NCI-H146 (cell line): ENCODE measurements around the gene NAV2.
A peak's percentile ranks its signal among the peaks of the same experiment; 100 is the strongest.

Experiments used
- DNase-seq: peaks from one replicate; lab custom pipeline; 2025; lab: John Stamatoyannopoulos, UW

NAV2 gene

GRCh38 chr11:20022363-20023081 lies 309.9 kb downstream of the NAV2 start:
- peak; percentile 9 for DNase-seq

DNA sequence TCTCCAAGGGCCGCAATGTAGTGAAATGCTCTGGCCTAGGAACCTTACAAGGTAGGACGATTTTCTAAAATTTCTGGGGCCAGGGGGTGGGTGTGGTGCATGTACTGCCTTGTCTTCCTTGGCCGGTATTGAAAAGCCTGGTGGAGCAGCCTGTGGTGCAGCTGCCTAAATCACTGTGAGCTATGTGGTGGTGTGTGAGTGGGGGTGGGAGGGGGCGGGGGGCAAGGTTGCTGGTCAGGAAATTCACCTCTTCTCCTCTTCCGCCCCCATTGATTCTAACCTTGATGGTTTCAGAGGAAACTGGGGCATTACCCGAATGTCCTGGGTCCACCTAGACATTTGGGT lies 310.4 kb downstream of the NAV2 start:
- no peak for DNase-seq

DNA sequence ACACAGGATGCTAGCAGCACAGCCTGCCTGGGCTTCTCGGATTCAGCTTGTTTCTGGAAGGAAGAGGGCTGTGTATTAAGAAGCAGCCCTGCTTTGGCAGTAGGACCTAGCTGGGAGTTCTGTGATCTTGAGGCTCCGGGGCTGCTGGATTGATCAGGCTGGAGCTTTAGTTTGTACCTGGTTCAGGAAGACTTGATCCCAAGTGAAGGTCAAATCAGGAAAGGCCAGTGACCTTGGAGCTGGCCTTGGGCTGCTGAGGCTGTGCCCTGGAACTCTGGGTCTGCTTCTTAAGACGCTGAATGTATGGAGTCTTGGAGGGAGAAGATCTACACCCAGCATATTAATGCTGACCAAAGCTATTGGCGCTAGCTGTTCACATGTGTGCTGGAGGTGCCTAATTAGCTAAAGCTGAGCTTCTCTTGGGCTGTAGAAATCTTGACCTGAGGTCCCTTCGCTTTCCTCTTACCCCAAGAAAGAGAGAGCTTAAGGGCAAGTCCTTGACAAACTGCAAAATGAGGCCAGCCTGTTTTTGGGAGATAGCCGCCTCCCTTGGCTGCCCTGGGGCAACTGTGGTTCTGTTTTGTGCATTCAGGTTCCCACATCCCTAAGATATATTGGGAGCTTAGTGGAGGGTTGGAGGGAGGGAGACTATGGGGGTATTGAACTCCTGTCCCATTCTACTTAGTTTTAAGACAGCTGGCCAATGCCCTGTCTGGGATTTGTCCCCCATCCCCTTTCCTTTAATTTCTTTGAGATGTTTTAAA lies 311.7 kb downstream of the NAV2 start:
- no peak for DNase-seq

DNA sequence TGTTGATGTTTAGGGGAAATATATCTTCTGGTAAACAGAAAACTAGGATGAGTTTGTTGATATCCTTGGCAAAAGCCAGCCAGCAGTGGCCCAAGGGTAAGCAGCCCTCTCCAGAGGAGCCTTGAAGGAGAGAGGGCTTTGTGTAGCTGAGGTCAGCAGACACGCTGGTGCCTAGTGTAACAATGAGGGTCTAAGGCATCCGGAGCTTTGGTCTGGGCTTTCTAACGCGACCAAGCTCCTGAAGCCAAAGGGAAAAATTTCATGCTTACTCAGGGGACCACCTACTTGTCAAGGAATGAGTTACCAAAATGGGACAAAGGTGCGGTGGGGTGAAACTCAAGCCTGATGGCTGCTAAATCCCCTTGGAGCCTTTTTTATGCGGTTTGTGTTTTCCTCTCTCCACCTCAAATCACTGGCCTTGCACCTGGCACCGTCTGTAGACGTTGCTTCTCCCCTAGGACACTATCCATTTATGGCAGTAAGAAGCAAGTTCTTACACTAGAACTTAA lies 312.7 kb downstream of the NAV2 start:
- DNase-seq: no peak

GRCh38 chr11:20026629-20027555 lies 314.3 kb downstream of the NAV2 start:
- DNase-seq: peak; percentile 89

- DNase-seq: peak; percentile 64
These were observed 314.9 kb downstream of the NAV2 start for GRCh38 chr11:20027556-20028013.

GRCh38 chr11:20029193-20029592 lies 316.6 kb downstream of the NAV2 start:
- no peak for DNase-seq

DNA sequence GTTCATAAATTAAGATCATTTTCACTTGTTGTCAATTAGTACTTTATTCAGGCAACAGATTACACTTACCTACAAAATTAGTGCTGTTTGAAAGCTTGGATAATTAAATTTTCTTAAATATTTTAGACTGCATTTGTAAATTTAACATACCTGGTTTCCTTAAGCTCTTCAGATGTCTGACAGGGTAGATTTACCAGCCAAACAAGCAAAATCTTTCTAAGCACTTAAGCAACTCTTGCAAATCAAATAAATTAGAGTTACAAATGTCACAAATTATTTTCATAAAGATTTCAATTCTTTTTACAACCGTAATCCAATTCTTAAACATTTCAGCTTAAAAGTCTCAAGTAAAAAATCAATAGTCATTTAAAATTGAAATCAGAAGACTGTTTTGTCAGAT lies 317.8 kb downstream of the NAV2 start:
- no peak for DNase-seq

- no peak for DNase-seq
These were observed 318.7 kb downstream of the NAV2 start for GRCh38 chr11:20031155-20032001.

DNA sequence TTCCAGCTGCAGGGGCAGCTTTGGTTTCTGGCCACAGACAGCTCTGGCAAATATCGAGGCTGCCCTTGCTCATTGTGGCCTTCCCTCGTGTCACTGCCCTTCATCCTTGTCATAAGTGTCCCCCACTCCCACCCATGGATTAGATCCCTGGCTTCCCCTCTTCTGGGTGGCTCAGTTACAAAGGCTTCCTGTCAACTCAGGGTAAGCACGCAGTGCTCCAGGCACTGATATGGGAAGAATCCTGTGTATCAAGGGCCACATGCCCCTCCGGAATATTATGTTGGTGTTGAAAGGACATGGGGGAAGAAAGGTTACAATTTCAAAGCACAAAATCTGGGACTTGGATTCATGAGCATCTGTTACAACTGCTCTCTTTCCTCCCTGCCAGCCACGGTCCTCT lies 319.5 kb downstream of the NAV2 start:
- DNase-seq: no peak

DNA sequence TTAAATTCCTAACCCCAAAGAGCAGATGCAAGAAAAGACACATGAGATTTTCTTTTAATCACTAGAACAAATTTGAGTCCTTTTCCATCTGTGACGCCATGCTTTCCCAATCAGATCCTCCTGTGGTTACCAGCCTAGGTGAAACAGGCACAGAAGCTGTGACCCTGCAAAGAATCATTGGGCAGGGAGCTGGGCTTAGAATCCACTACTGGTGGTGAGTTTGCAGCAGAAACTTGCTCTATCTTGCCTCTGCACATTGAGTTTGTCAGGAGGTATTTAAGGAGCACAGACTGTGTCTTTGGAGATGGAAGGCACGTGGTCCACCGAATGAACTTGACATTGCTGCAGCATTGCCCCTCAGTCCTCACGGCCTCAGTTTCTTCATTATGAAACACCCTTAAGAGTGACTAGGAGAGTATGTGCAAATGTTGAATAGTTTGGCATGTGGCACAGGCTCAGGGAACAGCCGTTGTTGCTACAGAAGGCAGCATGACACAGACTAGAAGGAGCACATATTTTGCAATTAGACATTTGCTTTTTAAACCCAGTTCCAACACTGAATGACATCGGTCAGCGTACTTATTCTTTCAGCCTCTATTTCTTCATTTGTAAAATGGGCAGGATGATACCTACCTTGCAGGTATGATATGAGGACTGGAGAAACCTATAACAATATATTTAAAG lies 320.1 kb downstream of the NAV2 start:
- DNase-seq: no peak

- no peak for DNase-seq
These were observed 321.2 kb downstream of the NAV2 start for GRCh38 chr11:20033806-20034205.

DNA sequence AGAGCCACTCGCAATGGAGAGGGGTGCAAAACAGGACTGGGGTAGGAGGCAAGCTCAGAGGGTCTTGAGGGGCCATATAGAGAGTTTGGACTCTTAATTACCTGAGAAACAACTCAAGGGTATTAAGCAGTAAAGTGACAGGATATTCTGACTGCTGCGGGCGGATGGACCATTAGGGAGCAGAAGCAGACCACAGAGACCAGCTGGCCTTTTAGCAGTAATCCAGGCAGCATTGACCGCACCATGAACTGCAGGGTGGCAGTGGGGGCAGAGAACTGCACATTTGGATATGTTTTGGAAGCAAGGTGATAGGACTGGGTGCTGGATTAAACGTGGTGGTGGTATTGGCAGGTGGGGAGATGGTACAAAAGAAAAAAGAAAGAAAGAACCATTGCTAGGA lies 322.3 kb downstream of the NAV2 start:
- DNase-seq: no peak

GRCh38 chr11:20035375-20035700 lies 322.7 kb downstream of the NAV2 start:
- DNase-seq: no peak

DNA sequence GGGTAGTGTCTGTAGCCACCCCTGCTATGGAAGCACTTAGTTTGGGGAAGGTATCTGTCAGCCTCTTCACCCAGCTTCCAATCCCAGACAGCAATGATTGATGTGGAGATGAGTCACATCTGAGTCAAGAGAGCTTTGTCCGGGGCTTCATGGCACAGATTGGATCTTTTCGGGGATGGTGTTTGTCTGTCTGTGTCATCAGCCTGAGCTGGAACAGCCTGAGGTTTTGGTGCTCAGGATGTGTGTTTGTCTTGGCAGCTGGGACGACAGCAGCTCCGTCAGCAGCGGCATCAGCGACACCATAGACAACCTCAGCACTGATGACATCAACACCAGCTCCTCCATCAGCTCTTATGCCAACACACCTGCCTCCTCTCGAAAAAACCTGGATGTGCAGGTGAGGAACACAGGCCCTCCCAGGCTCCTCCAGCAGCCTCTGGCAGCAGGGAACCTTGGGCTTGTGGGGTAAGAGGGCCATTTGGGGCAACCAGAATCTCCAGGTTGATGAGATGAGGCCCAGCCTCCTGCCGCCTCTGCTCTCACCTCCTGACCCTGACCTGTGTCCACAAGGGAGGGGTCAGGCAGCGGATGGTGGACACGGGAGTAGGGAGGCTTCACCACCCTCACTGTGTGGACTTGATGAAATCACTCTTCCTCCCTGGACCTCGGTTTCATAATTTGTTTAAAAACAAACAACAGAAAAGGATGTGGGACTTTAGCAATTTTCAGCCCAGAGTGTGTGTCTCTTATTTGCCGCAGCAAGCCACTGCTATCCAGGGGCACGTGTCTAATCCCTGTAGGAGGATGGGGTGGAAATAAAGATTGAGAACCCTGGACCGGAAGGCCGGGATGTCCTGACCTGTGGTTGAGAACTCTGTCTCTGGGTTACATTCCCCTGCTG lies 323.3 kb downstream of the NAV2 start:
- DNase-seq: peak; percentile 80

DNA sequence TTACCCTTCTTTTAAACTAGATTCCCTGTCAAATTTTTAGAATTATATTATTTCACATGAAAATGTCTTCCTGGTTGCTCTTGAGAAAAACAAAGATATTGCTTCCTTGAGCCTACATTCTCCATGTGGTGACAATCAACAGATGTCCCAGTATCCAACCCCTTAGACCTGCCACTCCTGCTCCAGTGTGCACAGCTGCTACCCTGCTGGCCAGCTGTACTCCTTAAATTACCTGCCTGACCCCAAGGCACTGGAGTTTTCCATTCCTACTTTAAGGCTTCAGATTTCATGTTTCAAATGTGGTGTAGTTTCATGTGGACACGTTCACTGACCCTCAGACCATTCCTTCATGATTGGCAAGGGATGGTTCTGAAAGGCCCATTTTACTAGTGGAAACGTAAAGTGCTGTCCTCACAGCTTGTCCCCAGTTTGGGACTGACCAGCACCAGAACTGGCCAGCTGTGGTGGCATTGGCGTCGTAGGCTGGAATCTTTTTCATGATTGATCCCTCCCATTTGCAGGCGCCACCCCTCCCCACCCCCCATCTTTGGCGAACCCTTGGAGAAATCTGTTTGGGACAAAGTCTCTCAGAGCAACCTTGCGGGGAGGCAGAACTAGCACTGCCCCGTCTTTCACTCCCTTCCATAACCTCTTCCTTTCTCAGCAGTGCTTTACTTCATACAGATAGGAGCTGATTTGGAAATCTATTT lies 324.1 kb downstream of the NAV2 start:
- peak; percentile 49 for DNase-seq

- no peak for DNase-seq
These were observed 324.9 kb downstream of the NAV2 start for GRCh38 chr11:20037396-20038153.

GRCh38 chr11:20038412-20038811 lies 325.8 kb downstream of the NAV2 start:
- no peak for DNase-seq
